Lung (tissue), 16 donors: ENCODE results near the gene CCDC9B. TPM values are rescaled to one million over a fixed set of nuclear protein-coding genes. Genes with fewer than 3 reads are reported as not detected.

Experiments used
- ATAC-seq: fragments of 200-7000 bp; cut with Tn5 transposase; one replicate; pipeline ENCODE4 v1.9.1; 2020; ENCODE audit warnings: moderate number of reproducible peaks; ENCODE audit not compliant: insufficient read depth, low FRiP score
- DNase-seq, 3 donors: peaks; one replicate each; pipeline ENCODE4 v3.0.0-alpha.2; 2013 to 2017
- H3K27ac ChIP-seq, 2 donors: one replicate each; pipeline ENCODE4 v1.5.1; 2013; ENCODE audit warnings: mild to moderate bottlenecking in 2 of 2, moderate library complexity in 2 of 2, control low read depth in 1 of 2, inconsistent platforms in 1 of 2, low read depth in 1 of 2, low read length in 1 of 2
- H3K27me3 ChIP-seq, 3 donors: one replicate each; pipeline ENCODE4 v1.5.1; 2013; ENCODE audit warnings: low read length in 2 of 3; ENCODE audit not compliant: control insufficient read depth in 3 of 3, insufficient read depth in 3 of 3
- H3K36me3 ChIP-seq, 4 donors: one replicate each; pipeline ENCODE4 v1.5.1; 2013; ENCODE audit warnings: low read length in 4 of 4, mild to moderate bottlenecking in 1 of 4, moderate library complexity in 1 of 4; ENCODE audit not compliant: control insufficient read depth in 4 of 4, insufficient read depth in 4 of 4
- H3K4me1 ChIP-seq, 5 donors: one replicate each; pipeline ENCODE4 v1.5.1; 2013; ENCODE audit warnings: low read length in 5 of 5, mild to moderate bottlenecking in 2 of 5, moderate library complexity in 1 of 5; ENCODE audit not compliant: control insufficient read depth in 5 of 5, insufficient read depth in 5 of 5
- H3K4me3 ChIP-seq: one replicate; pipeline ENCODE4 v1.5.1; 2013; ENCODE audit warnings: mild to moderate bottlenecking, control low read depth, moderate library complexity
- H3K9ac ChIP-seq, 2 donors: one replicate each; pipeline ENCODE4 v1.5.1; 2013; ENCODE audit warnings: low read length in 2 of 2, control low read depth in 1 of 2; ENCODE audit not compliant: insufficient read depth in 1 of 2
- H3K9me3 ChIP-seq, 4 donors: one replicate each; pipeline ENCODE4 v1.5.1; 2013; ENCODE audit warnings: low read length in 3 of 4, mild to moderate bottlenecking in 1 of 4, moderate library complexity in 1 of 4; ENCODE audit not compliant: control insufficient read depth in 4 of 4, insufficient read depth in 3 of 4
- WGBS, 2 donors: extraction: QIAGEN DNeasy Blood & Tissue Kit; methylation state at CpG; one replicate each; pipeline ENCODE4 v1.1.7; 2013; 5-methylcytosine and 5-hydroxymethylcytosine counted together
- long read RNA-seq, 5 donors: transcript quantifications; one replicate each; lab custom pipeline, GENCODE V29; 2026
- polyA plus RNA-seq, 2 donors: library from polyadenylated mRNA; stranded (reverse); fragments of 200-250 nt; gene quantifications; one replicate each; pipeline ENCODE4 v1.2.1, GENCODE V29; 2013
- total RNA-seq, 2 donors: library from RNA; depleted of rRNA in 1 of 2; stranded (reverse); fragments of >200 nt in 1 of 2; gene quantifications; one replicate each; pipeline ENCODE4 v1.2.1, GENCODE V29; 2014 to 2021
- TF ChIP-seq, protein P1 (sequence below): IDR thresholded peaks from 2 replicates; pipeline ENCODE4 v1.5.1; 2012; ENCODE audit warnings: mild to moderate bottlenecking; ENCODE audit errors: control extremely low read depth, extremely low read depth
- donor health status: control.
- donor health status: control.
- donor health status: Bipolar disorder and iron deficiency.
- donor health status: healthy.
- donor health status: DM: yes; HTN: yes; CAD: no.

CCDC9B gene
- total RNA-seq: 10 to 100 TPM in 1 of 2 donors, 1 to 10 TPM in 1; 4.4 to 42.1 TPM
- 10 to 100 TPM in 1 of 2 donors, 1 to 10 TPM in 1; 7.0 to 22.8 TPM for polyA plus RNA-seq
- long read RNA-seq, donor 1: 0 reads
- long read RNA-seq, donor 2: 0 reads
- long read RNA-seq, donor 3: 0 reads
- long read RNA-seq, donor 4: 0 reads
- long read RNA-seq, donor 5: 0 reads

GRCh38 chr15:40340740-40341400, at the start of gene CCDC9B:
TSS of gene CCDC9B (minus strand) at chr15:40340939. CDS start at chr15:40340819, 120 bp downstream.
- H3K4me1 ChIP-seq: peaks cover 5 to 58% (median 43%) of the 10 kb centered on the region in 5 donors
- peak; percentile 71 for ATAC-seq

GRCh38 chr15:40389824-40390595, 49.3 kb upstream of the CCDC9B start:
- Histone ChIP-seq H3K36me3 (peaks cover 18 to 34% (median 21%) of the 10 kb centered on the region in 4 donors), H3K4me1 (peaks cover 0 to 4% (median 0%) of the 10 kb centered on the region in 5 donors), H3K4me3 (no peak overlapping the region), H3K27me3 (no peaks in the 10 kb centered on the region), H3K9me3 (no peaks in the 10 kb centered on the region), H3K27ac (peak overlapping the region in 1 of 2 donors; percentile 59), H3K9ac (no peak overlapping the region)
- ATAC-seq: peak; percentile 67
- TF ChIP-seq, protein P1, sequence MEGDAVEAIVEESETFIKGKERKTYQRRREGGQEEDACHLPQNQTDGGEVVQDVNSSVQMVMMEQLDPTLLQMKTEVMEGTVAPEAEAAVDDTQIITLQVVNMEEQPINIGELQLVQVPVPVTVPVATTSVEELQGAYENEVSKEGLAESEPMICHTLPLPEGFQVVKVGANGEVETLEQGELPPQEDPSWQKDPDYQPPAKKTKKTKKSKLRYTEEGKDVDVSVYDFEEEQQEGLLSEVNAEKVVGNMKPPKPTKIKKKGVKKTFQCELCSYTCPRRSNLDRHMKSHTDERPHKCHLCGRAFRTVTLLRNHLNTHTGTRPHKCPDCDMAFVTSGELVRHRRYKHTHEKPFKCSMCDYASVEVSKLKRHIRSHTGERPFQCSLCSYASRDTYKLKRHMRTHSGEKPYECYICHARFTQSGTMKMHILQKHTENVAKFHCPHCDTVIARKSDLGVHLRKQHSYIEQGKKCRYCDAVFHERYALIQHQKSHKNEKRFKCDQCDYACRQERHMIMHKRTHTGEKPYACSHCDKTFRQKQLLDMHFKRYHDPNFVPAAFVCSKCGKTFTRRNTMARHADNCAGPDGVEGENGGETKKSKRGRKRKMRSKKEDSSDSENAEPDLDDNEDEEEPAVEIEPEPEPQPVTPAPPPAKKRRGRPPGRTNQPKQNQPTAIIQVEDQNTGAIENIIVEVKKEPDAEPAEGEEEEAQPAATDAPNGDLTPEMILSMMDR: no peak
- DNase-seq: no peak
- 84 to 90% methylated on average over 2 of the region's 2 CpGs for WGBS, 2 donors

More at GRCh38 chr15:40340740-40341400, at the start of gene CCDC9B:
- 18 to 23% methylated on average over 17 of the region's 17 CpGs for WGBS, 2 donors
- Histone ChIP-seq H3K9me3 (no peaks in the 10 kb centered on the region), H3K27me3 (no peaks in the 10 kb centered on the region), H3K4me3 (peak within 1 kb of the TSS; percentile 34), H3K27ac (peak within 1 kb of the TSS; percentile 91 to 97), H3K9ac (no peak within 1 kb of the TSS), H3K36me3 (peaks cover 0 to 10% (median 0%) of the 10 kb centered on the region in 4 donors)
- DNase-seq: peak; percentile 92 to 95 (median 93)
- TF ChIP-seq, protein P1: no peak

GRCh38 chr15:40388941-40389823, 48.4 kb upstream of the CCDC9B start:
- Histone ChIP-seq H3K27ac (peak overlapping the region in 1 of 2 donors; percentile 59), H3K4me1 (peaks cover 0 to 5% (median 0%) of the 10 kb centered on the region in 5 donors), H3K9ac (no peak overlapping the region), H3K9me3 (no peaks in the 10 kb centered on the region), H3K36me3 (peaks cover 17 to 34% (median 21%) of the 10 kb centered on the region in 4 donors), H3K4me3 (no peak overlapping the region), H3K27me3 (no peaks in the 10 kb centered on the region)
- DNase-seq (no peak), ATAC-seq (peak; percentile 8)
- TF ChIP-seq, protein P1: no peak
- WGBS, 2 donors: 60 to 79% methylated on average over 13 of the region's 13 CpGs
